Measurements from ENCODE around the gene GORASP1. TPM values are rescaled to one million over a fixed set of nuclear protein-coding genes. Genes with fewer than 3 reads are reported as not detected.
A peak's percentile ranks its signal among the peaks of the same experiment; 100 is the strongest.

The GORASP1 gene
- total and polyA plus RNA-seq, 2 of the 8 experiments (the other 6 are each of a cell fraction or from before 2014, with no cell fraction given) = 33.4 to 33.5 TPM

DNA sequence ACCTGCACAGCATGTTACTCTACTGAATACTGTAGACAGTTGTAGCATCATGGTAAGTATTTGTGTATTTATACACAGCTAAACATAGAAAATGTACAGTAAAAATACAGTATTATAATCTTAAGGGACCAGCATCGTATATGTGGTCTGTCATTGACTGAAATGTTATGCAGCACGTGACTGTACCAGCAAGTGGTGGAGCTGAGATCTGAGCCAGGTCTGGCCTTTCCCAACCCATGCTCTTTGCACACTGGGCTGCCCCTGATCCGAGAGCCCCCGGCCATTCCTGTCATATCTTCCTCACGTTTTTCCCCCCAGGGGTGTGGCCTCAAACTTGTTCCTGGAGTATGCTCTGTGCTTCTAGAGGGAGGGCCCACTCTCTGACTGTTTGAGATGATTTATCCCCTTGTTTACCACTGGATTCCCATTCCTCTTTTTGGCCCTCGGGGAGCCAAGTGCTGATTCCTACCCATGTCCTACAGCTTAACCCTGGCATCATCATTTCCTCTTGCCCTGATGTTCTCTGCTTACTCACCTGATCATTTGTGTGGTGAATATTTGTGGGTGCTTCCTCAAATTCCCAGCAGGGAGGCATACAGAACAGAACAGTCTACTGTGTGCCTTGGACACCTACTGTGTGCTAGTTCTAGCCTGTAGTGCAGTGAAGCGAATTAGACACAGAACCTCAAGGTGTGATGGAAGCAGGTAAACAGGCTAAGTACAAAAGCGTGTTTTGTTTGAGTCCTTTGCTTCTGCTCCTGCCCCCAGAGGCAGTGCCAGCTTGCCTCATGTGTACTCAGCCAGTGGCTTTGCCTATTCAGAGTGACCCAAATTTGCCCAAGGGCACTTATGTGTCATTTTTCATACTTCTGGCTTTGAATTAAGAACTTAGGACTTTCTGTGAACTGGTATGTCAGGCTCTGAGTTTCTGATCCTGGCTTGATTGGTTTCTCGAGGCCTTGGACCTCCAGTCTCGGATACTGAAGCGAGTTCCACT is 25.0 kb upstream of the GORASP1 start:
- FAIRE-seq = no peak
- 85% methylated on average over 11 of the region's 11 CpGs; no CpG with 5 or more reads in 1 of the 2 experiments for WGBS, 2 experiments (ENCODE audit: extremely low coverage in 1 of 2, insufficient coverage in 1 of 2, insufficient read length in 1 of 2, insufficient replicate concordance in 2 of 2, low coverage in 1 of 2, low lambda C conversion rate in 2 of 2, missing lambda C conversion rate in 1 of 2)
- TF ChIP-seq MAFK (IDR thresholded peaks at IDR 0.05; ENCODE audit: low read depth, low read length) (no peak), SAP30 (IDR thresholded peaks at IDR 0.05; ENCODE audit: insufficient read depth, insufficient replicate concordance, low read length) (no peak), SP2 (IDR thresholded peaks at IDR 0.05; ENCODE audit: low read length) (no peak), EGR1 (IDR thresholded peaks at IDR 0.05; ENCODE audit: borderline replicate concordance, low read depth, low read length) (no peak), BCL11A (IDR thresholded peaks at IDR 0.05; ENCODE audit: low read depth in 2 of 2, low read length in 2 of 2) (no peak), ASH2L (IDR thresholded peaks at IDR 0.05; ENCODE audit: low read length) (no peak)
- TF ChIP-seq, protein P1, sequence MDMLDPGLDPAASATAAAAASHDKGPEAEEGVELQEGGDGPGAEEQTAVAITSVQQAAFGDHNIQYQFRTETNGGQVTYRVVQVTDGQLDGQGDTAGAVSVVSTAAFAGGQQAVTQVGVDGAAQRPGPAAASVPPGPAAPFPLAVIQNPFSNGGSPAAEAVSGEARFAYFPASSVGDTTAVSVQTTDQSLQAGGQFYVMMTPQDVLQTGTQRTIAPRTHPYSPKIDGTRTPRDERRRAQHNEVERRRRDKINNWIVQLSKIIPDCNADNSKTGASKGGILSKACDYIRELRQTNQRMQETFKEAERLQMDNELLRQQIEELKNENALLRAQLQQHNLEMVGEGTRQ (IDR thresholded peaks at IDR 0.05; ENCODE audit: low read length) = no peak
- TF ChIP-seq, protein P2, sequence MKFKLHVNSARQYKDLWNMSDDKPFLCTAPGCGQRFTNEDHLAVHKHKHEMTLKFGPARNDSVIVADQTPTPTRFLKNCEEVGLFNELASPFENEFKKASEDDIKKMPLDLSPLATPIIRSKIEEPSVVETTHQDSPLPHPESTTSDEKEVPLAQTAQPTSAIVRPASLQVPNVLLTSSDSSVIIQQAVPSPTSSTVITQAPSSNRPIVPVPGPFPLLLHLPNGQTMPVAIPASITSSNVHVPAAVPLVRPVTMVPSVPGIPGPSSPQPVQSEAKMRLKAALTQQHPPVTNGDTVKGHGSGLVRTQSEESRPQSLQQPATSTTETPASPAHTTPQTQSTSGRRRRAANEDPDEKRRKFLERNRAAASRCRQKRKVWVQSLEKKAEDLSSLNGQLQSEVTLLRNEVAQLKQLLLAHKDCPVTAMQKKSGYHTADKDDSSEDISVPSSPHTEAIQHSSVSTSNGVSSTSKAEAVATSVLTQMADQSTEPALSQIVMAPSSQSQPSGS (IDR thresholded peaks at IDR 0.05; ENCODE audit: low read length) = no peak

More for the DNA sequence above, 25.0 kb upstream of the GORASP1 start:
- Histone ChIP-seq H3K79me1 (ENCODE audit: low read depth, low read length) (no peaks in the 10 kb centered on the region), H3K18ac (ENCODE audit: extremely low read depth, low read length) (no peak overlapping the region), H3K23me2 (ENCODE audit: low read depth, low read length) (no peaks in the 10 kb centered on the region), H3K79me2 (ENCODE audit: control insufficient read depth in 1 of 2, insufficient read depth in 2 of 2, low read length in 2 of 2) (no peaks in the 10 kb centered on the region), H2BK12ac (ENCODE audit: low read depth, low read length) (no peak overlapping the region), H3K4me1 (replicated peaks in 1 of 4; ENCODE audit: control insufficient read depth in 3 of 4, insufficient read depth in 4 of 4, low read length in 3 of 4) (0 out of 7 replicates have a peak, but pooled peaks cover 0 to 1% (median 0%) of the 10 kb centered on the region in 4 experiments), H3K27ac (ENCODE audit: low read depth, low read length) (no peak overlapping the region), H3K27me3 (replicated peaks in 1 of 4; ENCODE audit: control insufficient read depth in 3 of 4, extremely low read depth in 1 of 4, insufficient read depth in 3 of 4, low read length in 3 of 4) (no peaks in the 10 kb centered on the region), H4K8ac (ENCODE audit: extremely low read depth, insufficient read depth, low read length) (no peak overlapping the region), H3K56ac (replicated peaks; ENCODE audit: insufficient read length, low read depth, low read length) (no peak overlapping the region), H3K4me2 (ENCODE audit: insufficient read depth in 1 of 2, low read depth in 2 of 2, low read length in 2 of 2) (no peak overlapping the region), H4K91ac (replicated peaks; ENCODE audit: insufficient read length, low read length) (no peak overlapping the region), H4K20me1 (replicated peaks in 1 of 2; ENCODE audit: control insufficient read depth in 1 of 2, insufficient read depth in 2 of 2, low read length in 2 of 2) (no peaks in the 10 kb centered on the region), H3K9ac (replicated peaks in 1 of 4; ENCODE audit: extremely low read depth in 1 of 4, low read depth in 3 of 4, low read length in 3 of 4) (no peak overlapping the region), H2AK5ac (ENCODE audit: low read depth, low read length) (no peak overlapping the region), H3K23ac (ENCODE audit: insufficient read length) (no peak overlapping the region), H3K36me3 (ENCODE audit: control insufficient read depth in 2 of 4, insufficient read depth in 4 of 4, low read length in 3 of 4) (no peaks in the 10 kb centered on the region), H2BK120ac (replicated peaks; ENCODE audit: low read depth, low read length) (no peak overlapping the region), H2BK15ac (ENCODE audit: low read length) (no peak overlapping the region), H2AFZ (ENCODE audit: low read length) (no peak overlapping the region), H3K9me3 (ENCODE audit: insufficient read depth in 2 of 2, low read depth in 1 of 2, low read length in 1 of 2) (no peaks in the 10 kb centered on the region), H3K14ac (ENCODE audit: insufficient read length) (no peak overlapping the region), H3K4me3 (ENCODE audit: extremely low read depth in 1 of 4, insufficient read depth in 2 of 4, low read depth in 3 of 4, low read length in 4 of 4) (no peak overlapping the region), H4K5ac (ENCODE audit: insufficient read length, low read depth, low read length) (no peak overlapping the region), H2BK20ac (ENCODE audit: low read length) (0 out of 2 replicates have a peak overlapping the region, but pooled peaks have one; percentile 72), H2BK5ac (ENCODE audit: low read depth, low read length) (no peak overlapping the region), H3K4ac (replicated peaks; ENCODE audit: insufficient read length, low read depth, low read length) (no peak overlapping the region)
- CTCF ChIA-PET (ENCODE audit: partially characterized antibody) = interaction anchor here (0.6 to 20.0 kb wide), 10 partner anchors 9 to 159 kb away, joined by 3 to 496 read pairs (median 6); partner anchors contain the start of genes CX3CR1 and XIRP1
- POLR2A ChIA-PET (ENCODE audit: partially characterized antibody) = interaction anchor here (0.7 kb wide), 1 partner anchor 40 kb away, joined by 3 read pairs; no protein-coding TSS in a partner anchor
- no peak for DNase-seq (ENCODE audit: low read depth in 1 of 2, low spot score in 2 of 2)

Data from H1 (cell line).